ENCODE results near the gene BABAM2. TPM values are rescaled to one million over a fixed set of nuclear protein-coding genes. Genes with fewer than 3 reads are reported as not detected.

Gene BABAM2
- total and polyA plus RNA-seq, 4 donors, result 17.2 to 53.8 (median 36.5) TPM

DNA sequence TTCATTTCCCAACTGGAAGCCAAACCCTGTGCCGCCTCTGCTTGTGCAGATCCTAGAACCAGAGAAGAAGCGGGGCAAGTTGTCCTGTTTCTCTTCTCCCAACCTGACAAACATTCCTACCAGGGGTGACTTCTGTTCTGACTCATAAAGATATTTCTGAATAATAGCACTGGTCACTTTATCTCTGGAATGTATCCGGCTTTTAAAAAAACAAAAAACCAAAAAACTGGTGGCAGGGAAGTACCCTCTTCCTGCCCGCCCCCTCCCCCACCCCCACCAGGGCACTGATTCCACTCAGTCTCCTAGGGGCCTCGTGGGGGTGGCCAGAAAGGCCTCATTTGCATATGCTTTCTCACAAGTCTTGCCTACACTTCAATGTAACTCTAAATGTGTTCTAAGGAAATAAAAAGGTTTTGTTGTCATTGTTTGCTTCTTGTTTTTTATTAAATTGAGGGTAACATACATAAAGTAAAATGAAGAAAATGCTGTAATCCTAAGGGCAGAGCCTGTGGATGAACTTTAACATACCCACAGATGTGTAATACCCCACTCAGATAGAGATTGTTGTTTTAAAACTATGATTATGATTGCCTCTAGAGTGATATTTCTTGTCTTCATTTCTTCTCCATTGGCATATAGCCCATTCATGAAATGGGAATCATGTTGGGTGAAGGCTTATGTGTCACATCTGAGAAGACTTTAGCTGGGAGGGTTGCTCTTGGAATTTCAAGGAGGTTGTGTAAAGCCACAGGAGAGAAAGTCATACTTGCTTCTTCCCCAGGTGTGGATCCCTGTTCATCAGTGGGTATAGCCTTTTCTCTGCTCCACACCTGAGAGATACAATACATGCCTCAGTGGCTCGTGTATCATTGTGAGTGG, 496.8 kb downstream of the BABAM2 start:
- peak overlapping the region in 1 of 2 donors; percentile 48 for H3K27ac ChIP-seq (ENCODE audit: low read depth in 1 of 2, low read length in 2 of 2)
- DNase-seq, result no peak
- no peak for ATAC-seq (ENCODE audit: low FRiP score)
- H3K4me1 ChIP-seq (ENCODE audit: control insufficient read depth in 1 of 2, insufficient read depth in 2 of 2, low read length in 2 of 2), result no peaks in the 10 kb centered on the region
- H3K36me3 ChIP-seq (ENCODE audit: control insufficient read depth in 1 of 2, insufficient read depth in 2 of 2, low read length in 1 of 2), result no peaks in the 10 kb centered on the region
- intact Hi-C loops (cut with DNase I), result loop anchor here in 1 of 2 donors (5.0 kb wide), 1 partner anchor 45 kb away; no protein-coding TSS in a partner anchor
- H3K9me3 ChIP-seq (ENCODE audit: control insufficient read depth, low read length), result no peaks in the 10 kb centered on the region
- no peaks in the 10 kb centered on the region for H3K27me3 ChIP-seq (ENCODE audit: control insufficient read depth in 1 of 2, insufficient read depth in 2 of 2, low read length in 1 of 2)
- WGBS, 2 donors, result 49 to 57% methylated on average over 6 of the region's 6 CpGs
- H3K4me3 ChIP-seq (ENCODE audit: low read length in 2 of 2), result no peak overlapping the region

Small RNA genes within 50 kb of the gene (microRNA-seq; reads per million reads assigned to microRNA genes)
- 0 reads per million in 2 donors for gene MIR4263

Other genes starting within 250 kb of the BABAM2 start
- gene SUPT7L, start 227.1 kb upstream of the BABAM2 start, total RNA-seq, result 10 to 100 TPM; 25.2 to 32.1 TPM
- gene SUPT7L, start 227.1 kb upstream of the BABAM2 start, polyA plus RNA-seq, result 10 to 100 TPM in 1 of 2 donors, 1 to 10 TPM in 1; 9.4 to 45.5 TPM
- gene SLC4A1AP, start 226.8 kb upstream of the BABAM2 start, total RNA-seq, result 10 to 100 TPM; 17.8 to 19.7 TPM
- 10 to 100 TPM; 10.3 to 16.1 TPM for gene SLC4A1AP, start 226.8 kb upstream of the BABAM2 start, polyA plus RNA-seq
- 100 to 1,000 TPM in 1 of 2 donors, 10 to 100 TPM in 1; 85.0 to 116 TPM for gene MRPL33, start 119.0 kb upstream of the BABAM2 start, total RNA-seq
- 100 to 1,000 TPM; 253 to 347 TPM for gene MRPL33, start 119.0 kb upstream of the BABAM2 start, polyA plus RNA-seq
- gene RBKS, start 342 bp upstream of the BABAM2 start, total RNA-seq, result 1 to 10 TPM; 4.4 to 4.7 TPM
- gene RBKS, start 342 bp upstream of the BABAM2 start, polyA plus RNA-seq, result 1 to 10 TPM in 1 of 2 donors, under 1 TPM in 1; 0.90 to 6.5 TPM